ENCODE measurements around the gene ZBTB45. TPM values are rescaled to one million over a fixed set of nuclear protein-coding genes. Genes with fewer than 3 reads are reported as not detected.

Gene ZBTB45
- total and polyA plus RNA-seq, 9 of the 15 experiments (the other 6 are each of a cell fraction or from before 2014, with no cell fraction given) = 0.08 to 16.1 (median 1.8) TPM

DNA sequence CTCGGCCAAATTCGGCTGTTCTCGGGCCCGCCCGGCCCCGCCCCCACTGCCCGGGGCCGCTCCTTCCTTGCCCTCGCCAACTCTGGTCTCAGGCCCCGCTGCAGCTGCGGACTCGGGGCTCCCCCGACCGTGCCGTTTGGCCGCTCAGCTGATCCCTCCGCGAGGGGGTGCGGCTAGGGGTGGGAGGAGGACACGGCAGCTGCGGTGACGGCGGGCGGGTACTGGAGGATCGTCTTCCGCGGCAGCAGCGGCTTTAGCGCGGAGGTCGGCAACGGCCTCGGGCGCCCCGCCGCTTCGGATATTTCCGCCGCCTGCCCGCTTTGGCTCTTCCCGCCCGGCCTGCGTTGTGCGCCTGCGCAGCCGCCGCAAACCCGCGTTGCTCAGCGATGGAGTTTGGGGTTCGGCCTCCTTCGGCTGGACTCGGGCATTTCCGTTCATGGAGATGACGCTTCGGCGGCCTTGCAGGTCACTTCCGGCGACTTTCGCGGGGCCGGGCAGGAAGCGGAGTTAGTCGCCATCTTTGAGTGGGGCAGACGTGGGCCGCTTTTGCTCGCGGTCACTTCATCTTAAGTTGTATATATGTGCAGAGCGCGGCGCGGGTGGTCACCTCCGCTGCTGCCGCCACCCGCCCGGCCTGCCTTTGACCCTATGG is 39.1 kb upstream of the ZBTB45 start (continued):
- no peak for TF ChIP-seq NFYB (IDR thresholded peaks at IDR 0.05; ENCODE audit: extremely low read depth, insufficient read length)
- TF ChIP-seq KDM2B (CRISPR knock-in tag; IDR thresholded peaks at IDR 0.05) = peak; percentile 66; the same call in 1 of the 2 replicates
- TF ChIP-seq CHCHD3 (CRISPR knock-in tag; IDR thresholded peaks at IDR 0.05) = no peak
- TF ChIP-seq, protein P1, sequence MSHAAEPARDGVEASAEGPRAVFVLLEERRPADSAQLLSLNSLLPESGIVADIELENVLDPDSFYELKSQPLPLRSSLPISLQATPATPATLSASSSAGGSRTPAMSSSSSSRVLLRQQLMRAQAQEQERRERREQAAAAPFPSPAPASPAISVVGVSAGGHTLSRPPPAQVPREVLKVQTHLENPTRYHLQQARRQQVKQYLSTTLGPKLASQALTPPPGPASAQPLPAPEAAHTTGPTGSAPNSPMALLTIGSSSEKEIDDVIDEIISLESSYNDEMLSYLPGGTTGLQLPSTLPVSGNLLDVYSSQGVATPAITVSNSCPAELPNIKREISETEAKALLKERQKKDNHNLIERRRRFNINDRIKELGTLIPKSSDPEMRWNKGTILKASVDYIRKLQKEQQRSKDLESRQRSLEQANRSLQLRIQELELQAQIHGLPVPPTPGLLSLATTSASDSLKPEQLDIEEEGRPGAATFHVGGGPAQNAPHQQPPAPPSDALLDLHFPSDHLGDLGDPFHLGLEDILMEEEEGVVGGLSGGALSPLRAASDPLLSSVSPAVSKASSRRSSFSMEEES (CRISPR knock-in tag; IDR thresholded peaks at IDR 0.05) = no peak
- no peak for TF ChIP-seq GTF2F1 (IDR thresholded peaks at IDR 0.05; ENCODE audit: low read depth, low read length)
- TF ChIP-seq CBX2 (IDR thresholded peaks at IDR 0.05; ENCODE audit: insufficient read depth, low read length, poor library complexity, severe bottlenecking) = no peak
- no peak for TF ChIP-seq ZSCAN32 (CRISPR knock-in tag; IDR thresholded peaks at IDR 0.05)
- no peak for TF ChIP-seq MTF1 (CRISPR knock-in tag; IDR thresholded peaks at IDR 0.05; ENCODE audit: borderline replicate concordance)
- TF ChIP-seq, protein P2, sequence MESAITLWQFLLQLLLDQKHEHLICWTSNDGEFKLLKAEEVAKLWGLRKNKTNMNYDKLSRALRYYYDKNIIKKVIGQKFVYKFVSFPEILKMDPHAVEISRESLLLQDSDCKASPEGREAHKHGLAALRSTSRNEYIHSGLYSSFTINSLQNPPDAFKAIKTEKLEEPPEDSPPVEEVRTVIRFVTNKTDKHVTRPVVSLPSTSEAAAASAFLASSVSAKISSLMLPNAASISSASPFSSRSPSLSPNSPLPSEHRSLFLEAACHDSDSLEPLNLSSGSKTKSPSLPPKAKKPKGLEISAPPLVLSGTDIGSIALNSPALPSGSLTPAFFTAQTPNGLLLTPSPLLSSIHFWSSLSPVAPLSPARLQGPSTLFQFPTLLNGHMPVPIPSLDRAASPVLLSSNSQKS (CRISPR knock-in tag; IDR thresholded peaks at IDR 0.05) = no peak
- TF ChIP-seq MXI1 (IDR thresholded peaks at IDR 0.05; ENCODE audit: low read depth, low read length) = no peak
- TF ChIP-seq NBN (IDR thresholded peaks at IDR 0.05; ENCODE audit: low read depth) = no peak
- peak; percentile 13 to 16; a peak in 2 of 4 replicates for TF ChIP-seq SIX5 (IDR thresholded peaks at IDR 0.05; ENCODE audit: borderline replicate concordance in 1 of 2, insufficient read depth in 1 of 2, low read depth in 1 of 2, low read length in 2 of 2)
- TF ChIP-seq SMARCB1 (IDR thresholded peaks at IDR 0.05; ENCODE audit: insufficient read length, low read depth) = no peak
- TF ChIP-seq, protein P3, sequence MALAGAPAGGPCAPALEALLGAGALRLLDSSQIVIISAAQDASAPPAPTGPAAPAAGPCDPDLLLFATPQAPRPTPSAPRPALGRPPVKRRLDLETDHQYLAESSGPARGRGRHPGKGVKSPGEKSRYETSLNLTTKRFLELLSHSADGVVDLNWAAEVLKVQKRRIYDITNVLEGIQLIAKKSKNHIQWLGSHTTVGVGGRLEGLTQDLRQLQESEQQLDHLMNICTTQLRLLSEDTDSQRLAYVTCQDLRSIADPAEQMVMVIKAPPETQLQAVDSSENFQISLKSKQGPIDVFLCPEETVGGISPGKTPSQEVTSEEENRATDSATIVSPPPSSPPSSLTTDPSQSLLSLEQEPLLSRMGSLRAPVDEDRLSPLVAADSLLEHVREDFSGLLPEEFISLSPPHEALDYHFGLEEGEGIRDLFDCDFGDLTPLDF (CRISPR knock-in tag; IDR thresholded peaks at IDR 0.05) = peak; percentile 81; the same call in 1 of the 2 replicates
- TF ChIP-seq TOE1 (IDR thresholded peaks at IDR 0.05; ENCODE audit: borderline replicate concordance) = no peak
- no peak for TF ChIP-seq TOE1 (CRISPR knock-in tag; IDR thresholded peaks at IDR 0.05; ENCODE audit: borderline replicate concordance, low read depth)
- TF ChIP-seq NFE2L1 (tag; IDR thresholded peaks at IDR 0.05; ENCODE audit: borderline replicate concordance, low read depth) = no peak
- no peak for TF ChIP-seq PHF20 (IDR thresholded peaks at IDR 0.05; ENCODE audit: partially characterized antibody)
- TF ChIP-seq ZNF124 (CRISPR knock-in tag; IDR thresholded peaks at IDR 0.05) = no peak
- no peak for TF ChIP-seq EP400 (IDR thresholded peaks at IDR 0.05)
- TF ChIP-seq, protein P4, sequence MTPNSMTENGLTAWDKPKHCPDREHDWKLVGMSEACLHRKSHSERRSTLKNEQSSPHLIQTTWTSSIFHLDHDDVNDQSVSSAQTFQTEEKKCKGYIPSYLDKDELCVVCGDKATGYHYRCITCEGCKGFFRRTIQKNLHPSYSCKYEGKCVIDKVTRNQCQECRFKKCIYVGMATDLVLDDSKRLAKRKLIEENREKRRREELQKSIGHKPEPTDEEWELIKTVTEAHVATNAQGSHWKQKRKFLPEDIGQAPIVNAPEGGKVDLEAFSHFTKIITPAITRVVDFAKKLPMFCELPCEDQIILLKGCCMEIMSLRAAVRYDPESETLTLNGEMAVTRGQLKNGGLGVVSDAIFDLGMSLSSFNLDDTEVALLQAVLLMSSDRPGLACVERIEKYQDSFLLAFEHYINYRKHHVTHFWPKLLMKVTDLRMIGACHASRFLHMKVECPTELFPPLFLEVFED (CRISPR knock-in tag; conservative IDR thresholded peaks at IDR 0.05) = no peak
- TF ChIP-seq NCOR1 (IDR thresholded peaks at IDR 0.05) = no peak
- TF ChIP-seq ZNF239 (CRISPR knock-in tag; IDR thresholded peaks at IDR 0.05) = no peak
- TF ChIP-seq SRF (CRISPR knock-in tag; IDR thresholded peaks at IDR 0.05) = peak in 1 of 2 experiments; percentile 85; a peak in 1 of 4 replicates

Data from K562 (cell line).